Breast epithelium (tissue), 3 donors: ENCODE data around the gene INSM1.

Experiments used
- CTCF ChIP-seq, 3 donors: fragments of 450-650 bp; IDR thresholded peaks; one replicate each; pipeline ENCODE4 v1.5.1; 2016 to 2017; ENCODE audit warnings: antibody characterized with exemption in 3 of 3, mild to moderate bottlenecking in 3 of 3, moderate library complexity in 3 of 3
- POLR2A ChIP-seq: fragments of 450-650 bp; IDR thresholded peaks from one replicate; pipeline ENCODE4 v1.6.1; 2016; ENCODE audit warnings: antibody characterized with exemption, mild to moderate bottlenecking, moderate library complexity

GRCh38 chr20:20412750-20413149, 44.8 kb downstream of the INSM1 start:
- TF ChIP-seq CTCF (IDR thresholded peaks at IDR 0.05) (no peak), POLR2A (no peak)
